Activated naive CD4-positive, alpha-beta T cell treated with anti-CD3 and anti-CD28 coated beads, Interleukin-2, amount 50 U/mL, for 16 hours (primary cell): Measurements from ENCODE around the gene BCL2L13.
"Not testable (repeated sequence)": the region's sequence is repeated elsewhere in the genome, so short reads cannot be mapped to it uniquely, and the experiment has no call there.

ENCODE experiments used
- DNase-seq: peaks from one replicate; pipeline ENCODE4 v3.0.0-alpha.2; 2020

The BCL2L13 gene

GRCh38 chr22:17695986-17696385 is 57.4 kb downstream of the BCL2L13 start:
- no peak for DNase-seq

GRCh38 chr22:17697196-17697595 is 58.6 kb downstream of the BCL2L13 start:
- not testable (repeated sequence) for DNase-seq

DNA sequence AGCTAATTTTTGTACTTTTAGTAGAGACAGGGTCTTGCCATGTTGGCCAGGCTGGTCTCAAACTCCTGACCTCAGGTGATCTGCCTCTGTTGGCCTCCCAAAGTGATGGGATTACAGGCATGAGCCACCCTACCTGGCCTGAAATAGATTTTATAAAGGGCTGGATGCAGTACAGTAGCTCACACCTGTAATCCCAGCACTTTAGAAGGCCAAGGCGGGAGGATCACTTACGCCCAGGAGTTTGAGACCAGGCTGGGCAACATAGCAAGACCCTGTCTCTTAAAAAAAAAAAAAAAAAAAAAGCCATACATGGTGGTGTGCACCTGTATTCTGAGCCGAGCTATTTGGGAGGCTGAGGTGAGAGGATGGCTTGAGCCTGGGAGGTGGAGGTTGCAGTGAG is 59.7 kb downstream of the BCL2L13 start:
- not testable (repeated sequence) for DNase-seq

DNA sequence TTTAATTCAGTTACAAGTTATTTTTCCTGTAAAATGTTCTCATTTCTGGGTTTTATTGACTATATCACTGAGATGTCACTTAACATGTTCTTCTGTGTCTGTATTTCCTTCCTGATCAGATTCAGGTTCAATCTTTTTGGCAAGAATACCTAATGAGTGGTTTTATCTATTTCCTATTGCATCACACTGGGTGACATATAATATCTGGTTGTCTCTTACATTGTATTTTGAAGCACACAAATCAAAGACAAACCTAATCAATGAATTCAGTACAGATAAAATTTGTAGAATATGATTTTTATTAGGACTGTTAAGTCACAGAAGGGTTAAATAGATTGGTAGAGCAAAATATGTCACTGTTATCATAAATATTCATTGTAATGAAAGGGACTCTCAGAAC is 60.4 kb downstream of the BCL2L13 start:
- DNase-seq: no peak

GRCh38 chr22:17699696-17700340 is 61.3 kb downstream of the BCL2L13 start:
- DNase-seq: no peak

GRCh38 chr22:17700778-17701177 is 62.2 kb downstream of the BCL2L13 start:
- DNase-seq: no peak

GRCh38 chr22:17703811-17704210 is 65.3 kb downstream of the BCL2L13 start:
- DNase-seq: no peak

DNA sequence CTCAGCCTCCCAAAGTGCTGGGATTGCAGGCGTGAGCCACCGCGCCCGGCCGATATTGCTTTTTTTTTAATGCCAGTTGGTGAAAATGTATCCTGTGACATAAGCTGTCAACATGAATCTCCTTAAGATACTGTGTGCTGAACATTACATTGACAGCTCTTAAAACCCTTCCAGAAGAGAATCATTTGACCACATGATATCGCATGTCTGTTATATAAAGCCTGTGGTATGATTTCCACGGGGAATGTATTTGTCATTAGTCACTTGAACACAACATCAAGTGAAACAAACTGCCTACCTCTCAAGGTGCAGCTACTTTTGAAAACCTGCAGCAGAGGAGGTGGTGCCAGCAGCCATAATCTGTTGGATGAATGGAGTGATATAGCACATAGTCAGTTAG is 67.0 kb downstream of the BCL2L13 start:
- DNase-seq: no peak

- peak; percentile 42 for DNase-seq
These were observed 67.7 kb downstream of the BCL2L13 start for GRCh38 chr22:17705951-17706900.

- DNase-seq: no peak
These were observed 68.4 kb downstream of the BCL2L13 start for GRCh38 chr22:17706947-17707346.

DNA sequence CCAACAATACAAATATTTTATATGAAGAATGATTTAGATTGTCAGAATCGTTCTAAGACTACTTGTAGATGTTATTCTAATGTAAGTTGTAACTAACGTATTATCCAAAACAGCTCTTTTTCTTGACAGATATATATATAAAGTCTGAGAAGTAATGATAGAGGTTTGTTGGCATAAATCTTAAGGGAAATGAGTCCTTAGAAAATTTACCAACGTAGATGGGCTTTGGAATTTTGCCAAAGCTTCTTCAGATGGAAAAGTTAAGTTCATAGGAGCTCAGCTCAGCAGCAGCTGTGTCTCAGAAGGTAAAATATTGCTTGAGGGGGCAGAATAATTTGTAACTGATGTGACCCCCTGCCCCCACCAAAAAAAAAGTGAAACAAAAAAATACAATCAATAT is 69.0 kb downstream of the BCL2L13 start:
- no peak for DNase-seq

DNA sequence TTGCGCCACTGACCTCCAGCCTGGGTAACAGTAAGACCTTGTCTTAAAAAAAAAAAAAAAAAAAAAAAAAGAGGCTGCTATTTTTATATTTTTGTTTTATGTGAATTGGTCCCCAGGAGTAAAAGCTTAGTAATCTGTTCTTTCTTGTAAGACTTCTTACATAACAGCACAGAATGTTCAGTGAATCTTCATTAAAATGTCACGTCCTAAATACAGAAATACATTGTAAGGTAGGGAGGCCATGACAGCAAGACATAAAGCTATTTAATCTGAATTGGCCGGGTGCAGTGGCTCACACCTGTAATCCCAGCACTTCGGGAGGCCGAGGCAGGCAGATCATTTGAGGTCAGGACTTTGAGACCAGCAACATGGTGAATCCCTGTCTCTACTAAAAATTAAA is 71.5 kb downstream of the BCL2L13 start:
- DNase-seq: no peak

GRCh38 chr22:17712441-17712840 is 73.9 kb downstream of the BCL2L13 start:
- no peak for DNase-seq

- DNase-seq: no peak
These were observed 78.0 kb downstream of the BCL2L13 start for GRCh38 chr22:17716529-17716928.

DNA sequence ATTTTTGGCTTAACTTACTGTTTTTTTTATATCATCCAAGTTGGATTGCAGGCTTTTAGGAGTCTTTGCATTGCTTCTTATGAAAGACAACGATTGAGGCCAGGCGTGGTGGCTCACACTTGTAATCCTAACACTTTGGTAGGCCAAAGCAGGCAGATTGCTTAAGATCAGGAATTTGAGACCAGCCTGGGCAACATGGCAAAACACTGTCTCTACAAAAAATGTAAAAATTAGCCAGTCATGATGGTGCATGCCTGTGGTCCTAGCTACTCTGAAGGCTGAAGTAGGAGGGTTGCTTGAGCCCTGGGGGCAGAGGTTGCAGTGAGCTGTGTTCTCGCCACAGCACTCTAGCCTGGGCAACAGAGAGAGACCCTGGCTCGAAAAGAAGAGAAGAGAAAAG is 79.2 kb downstream of the BCL2L13 start:
- no peak for DNase-seq

GRCh38 chr22:17719911-17720310 is 81.4 kb downstream of the BCL2L13 start:
- DNase-seq: no peak

DNA sequence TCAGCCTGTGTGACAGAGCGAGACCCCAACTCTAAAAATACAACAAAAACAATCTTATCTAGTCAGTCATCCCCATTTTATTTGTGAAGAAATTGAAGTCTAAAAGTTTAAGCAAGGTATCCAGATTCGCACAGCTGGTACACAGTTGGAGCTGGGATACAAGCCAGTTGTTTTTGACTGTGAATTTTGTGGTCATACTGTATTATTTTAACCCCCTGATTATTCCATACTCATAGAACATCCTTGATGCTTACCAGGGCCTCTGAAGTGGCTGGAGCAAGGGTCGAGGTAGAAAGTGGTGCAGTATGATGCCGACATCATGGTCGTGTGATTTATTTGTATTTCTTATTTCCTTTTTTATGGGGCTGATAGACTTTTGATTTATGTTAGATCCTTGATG is 85.7 kb downstream of the BCL2L13 start:
- DNase-seq: no peak

GRCh38 chr22:17724678-17725499 is 86.3 kb downstream of the BCL2L13 start:
- DNase-seq: no peak

DNA sequence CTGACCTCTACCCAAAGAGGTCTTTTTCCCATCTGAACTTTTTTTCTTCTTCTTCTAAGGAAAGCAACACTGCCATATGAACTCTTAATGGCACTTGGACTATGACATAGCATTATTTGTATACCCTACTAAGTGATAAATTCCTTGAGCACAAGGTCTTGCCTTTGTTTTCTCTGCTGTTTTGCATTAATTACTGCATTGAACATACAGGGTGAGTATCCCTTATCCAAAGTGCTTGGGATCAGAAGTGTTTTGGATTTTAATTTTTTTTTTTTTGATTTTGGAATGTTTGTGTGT is 86.9 kb downstream of the BCL2L13 start:
- DNase-seq: no peak

DNA sequence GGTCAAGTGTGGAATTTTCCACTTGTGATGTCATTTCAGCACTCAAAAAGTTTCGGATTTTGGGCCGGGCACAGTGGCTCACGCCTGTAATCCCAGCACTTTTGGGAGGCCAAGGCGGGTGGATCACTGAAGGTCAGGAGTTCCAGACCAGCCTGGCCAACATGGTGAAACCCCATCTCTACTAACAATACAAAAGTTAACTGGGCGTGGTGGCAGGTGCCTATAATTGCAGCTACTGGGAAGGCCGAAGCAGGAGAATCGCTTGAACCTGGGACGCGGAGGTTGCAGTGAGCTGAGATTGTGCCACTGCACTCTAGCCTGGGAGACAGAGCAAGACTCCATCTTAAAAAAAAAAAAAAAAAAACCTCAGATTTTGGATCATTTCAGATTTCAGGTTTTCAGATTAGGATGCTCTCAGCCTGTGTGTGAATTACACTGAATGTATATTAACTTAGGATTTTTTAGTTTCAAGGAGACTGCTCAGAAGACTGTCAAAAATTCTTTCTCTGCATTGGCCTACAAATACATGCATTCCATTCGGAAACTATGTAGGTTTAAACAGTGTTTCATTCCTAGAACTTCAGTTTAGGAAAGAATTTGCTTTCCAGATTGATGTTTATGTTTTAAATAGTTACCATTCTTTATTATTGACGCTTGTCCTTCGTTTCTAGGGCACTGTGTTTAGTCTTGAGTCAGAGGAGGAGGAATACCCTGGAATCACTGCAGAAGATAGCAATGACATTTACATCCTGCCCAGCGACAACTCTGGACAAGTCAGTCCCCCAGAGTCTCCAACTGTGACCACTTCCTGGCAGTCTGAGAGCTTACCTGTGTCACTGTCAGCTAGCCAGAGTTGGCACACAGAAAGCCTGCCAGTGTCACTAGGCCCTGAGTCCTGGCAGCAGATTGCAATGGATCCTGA is 87.7 kb downstream of the BCL2L13 start:
- DNase-seq: no peak

DNA sequence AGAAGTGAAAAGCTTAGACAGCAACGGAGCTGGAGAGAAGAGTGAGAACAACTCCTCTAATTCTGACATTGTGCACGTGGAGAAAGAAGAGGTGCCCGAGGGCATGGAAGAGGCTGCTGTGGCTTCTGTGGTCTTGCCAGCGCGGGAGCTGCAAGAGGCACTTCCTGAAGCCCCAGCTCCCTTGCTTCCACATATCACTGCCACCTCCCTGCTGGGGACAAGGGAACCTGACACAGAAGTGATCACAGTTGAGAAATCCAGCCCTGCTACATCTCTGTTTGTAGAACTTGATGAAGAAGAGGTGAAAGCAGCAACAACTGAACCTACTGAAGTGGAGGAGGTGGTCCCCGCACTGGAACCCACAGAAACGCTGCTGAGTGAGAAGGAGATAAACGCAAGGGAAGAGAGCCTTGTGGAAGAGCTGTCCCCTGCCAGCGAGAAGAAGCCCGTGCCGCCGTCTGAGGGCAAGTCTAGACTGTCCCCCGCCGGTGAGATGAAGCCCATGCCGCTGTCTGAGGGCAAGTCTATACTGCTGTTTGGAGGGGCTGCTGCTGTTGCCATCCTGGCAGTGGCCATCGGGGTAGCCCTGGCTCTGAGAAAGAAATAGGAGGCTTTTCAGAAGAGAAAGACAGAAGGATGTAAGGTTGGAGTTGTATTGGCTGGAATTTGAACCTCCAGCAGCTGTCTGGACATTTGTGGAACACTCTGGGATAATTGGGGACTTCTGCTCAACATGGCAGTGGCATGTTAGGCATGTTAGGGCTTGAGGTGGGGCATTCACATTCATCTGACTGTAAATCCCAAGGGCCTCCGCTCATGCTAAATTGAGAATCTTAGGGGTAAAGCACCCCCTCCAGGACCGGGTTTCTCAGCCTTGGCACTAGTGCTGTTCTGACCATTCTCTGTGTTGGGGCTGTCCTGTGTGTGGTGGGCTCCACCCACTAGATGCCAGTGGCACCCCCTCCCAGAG is 88.7 kb downstream of the BCL2L13 start:
- no peak for DNase-seq
